RPMI8226 (cell line): ENCODE results near the gene RYR2.
"Not testable (repeated sequence)": the region's sequence is repeated elsewhere in the genome, so short reads cannot be mapped to it uniquely, and the experiment has no call there.

Experiments
- DNase-seq: peaks from one replicate; pipeline ENCODE4 v3.0.0-alpha.2; 2015

Gene RYR2

DNA sequence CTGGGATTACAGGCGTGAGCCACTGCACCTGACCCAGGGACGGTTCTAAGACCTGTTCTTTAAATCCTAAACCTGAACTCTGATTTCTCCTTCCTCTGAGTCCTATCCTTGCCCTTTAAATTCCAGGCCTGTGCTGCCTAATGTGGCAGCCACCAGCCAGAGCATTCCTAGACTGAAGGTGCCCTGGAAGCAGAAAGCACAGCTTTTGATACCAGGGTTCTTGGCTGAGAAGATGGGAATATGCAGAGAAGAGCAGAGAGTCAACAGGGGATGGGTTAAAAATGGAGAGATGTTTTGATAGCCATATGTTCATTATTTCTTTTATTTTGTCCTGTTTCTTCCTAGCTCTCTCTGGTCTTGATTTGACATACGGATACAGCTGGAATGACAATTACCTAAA is 49.7 kb downstream of the RYR2 start:
- no peak for DNase-seq

DNA sequence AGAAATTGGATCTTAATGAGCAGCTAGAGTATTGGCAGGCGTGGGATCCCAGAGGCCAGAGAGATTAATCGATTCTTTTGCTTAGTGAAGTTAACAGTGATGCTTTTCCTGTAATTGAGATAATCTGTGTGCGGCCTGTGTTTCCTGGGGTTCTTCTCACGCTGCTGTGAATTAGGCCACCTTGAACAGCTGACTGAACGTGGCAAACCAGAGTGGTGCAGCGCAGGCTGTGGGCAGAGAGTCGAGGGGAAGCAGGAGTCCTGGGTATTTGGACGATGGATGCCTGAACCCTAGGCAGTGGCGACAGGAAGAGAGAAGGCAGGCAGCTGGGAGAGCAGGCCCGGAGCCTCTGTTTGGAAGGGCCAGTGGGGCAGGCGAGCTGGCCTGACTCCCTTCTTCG is 51.7 kb downstream of the RYR2 start:
- no peak for DNase-seq

DNA sequence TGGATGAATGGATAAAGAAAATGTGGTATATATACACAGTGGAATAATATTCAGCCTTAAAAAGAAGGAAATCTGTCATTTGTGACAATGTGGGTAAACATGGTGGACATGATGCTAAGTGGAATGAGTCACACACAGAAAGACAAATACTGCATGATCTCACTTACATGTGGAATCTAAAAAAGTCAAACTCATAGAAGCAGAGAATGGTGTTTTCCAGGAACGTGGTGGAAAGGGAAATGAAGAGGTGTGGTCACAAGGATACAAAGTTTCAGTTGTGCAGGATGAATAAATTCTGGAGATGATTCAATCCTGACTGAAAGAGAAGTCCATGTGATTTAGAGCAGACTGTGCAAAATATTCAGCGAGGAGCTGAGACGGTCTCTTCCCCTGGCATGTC is 56.6 kb downstream of the RYR2 start:
- no peak for DNase-seq

DNA sequence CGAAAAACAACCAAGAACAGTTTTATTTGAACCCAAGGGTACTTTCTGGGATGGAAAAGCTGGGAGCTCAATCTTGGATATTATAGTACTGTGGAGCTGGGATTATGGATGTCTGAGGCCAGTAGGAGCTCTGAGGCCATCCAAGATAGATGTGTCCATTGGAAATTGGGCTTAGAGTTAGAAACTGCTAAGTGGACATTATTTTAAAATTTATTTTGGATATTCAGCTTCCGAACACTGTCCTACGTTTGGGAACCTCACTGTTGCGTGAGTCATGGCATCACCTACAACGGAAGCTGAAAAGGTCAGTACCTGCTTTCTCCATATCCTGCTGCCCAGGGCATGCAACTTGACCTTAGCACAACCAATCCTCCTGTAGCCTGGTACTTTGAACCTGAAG is 61.0 kb downstream of the RYR2 start:
- no peak for DNase-seq

DNA sequence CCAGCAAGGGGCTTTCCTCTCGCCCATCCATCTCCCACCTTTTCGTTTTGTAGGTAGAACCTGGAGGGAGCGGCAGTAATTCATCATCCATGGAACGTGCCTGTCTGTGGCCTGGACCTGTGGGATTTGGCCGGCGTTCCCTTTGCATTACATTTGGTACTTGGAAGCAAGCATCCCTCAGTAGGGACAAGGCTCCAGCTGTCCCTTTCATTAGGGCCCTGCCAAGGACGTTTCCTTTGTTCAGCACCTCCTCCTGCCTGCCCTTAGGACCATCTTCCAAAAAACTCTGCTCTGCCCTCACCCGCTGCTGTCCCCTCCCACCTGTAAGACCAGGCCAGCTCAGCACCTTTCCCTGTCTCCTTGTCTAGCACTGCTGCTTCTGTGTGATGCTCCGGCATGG is 62.1 kb downstream of the RYR2 start:
- no peak for DNase-seq

DNA sequence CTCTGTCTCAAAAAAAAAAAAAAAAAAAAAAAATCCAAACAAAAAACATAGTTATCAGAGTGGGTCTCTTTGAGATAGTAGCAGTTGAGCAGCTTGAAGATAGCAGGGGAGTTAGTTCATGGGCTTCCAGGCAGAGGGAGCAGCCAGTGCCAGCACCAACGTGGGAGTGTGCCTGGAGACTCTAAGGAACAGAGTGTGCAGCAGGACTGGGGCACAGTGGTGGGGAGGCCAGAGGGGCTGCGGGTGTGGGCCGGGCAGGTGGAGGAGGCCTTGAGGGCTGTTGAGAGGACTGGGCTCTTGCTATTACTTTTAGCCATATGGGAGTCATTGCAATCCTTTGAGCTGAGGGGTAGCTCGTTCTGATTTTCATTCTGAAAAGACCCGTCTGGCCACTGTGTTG is 63.8 kb downstream of the RYR2 start:
- DNase-seq, result no peak

DNA sequence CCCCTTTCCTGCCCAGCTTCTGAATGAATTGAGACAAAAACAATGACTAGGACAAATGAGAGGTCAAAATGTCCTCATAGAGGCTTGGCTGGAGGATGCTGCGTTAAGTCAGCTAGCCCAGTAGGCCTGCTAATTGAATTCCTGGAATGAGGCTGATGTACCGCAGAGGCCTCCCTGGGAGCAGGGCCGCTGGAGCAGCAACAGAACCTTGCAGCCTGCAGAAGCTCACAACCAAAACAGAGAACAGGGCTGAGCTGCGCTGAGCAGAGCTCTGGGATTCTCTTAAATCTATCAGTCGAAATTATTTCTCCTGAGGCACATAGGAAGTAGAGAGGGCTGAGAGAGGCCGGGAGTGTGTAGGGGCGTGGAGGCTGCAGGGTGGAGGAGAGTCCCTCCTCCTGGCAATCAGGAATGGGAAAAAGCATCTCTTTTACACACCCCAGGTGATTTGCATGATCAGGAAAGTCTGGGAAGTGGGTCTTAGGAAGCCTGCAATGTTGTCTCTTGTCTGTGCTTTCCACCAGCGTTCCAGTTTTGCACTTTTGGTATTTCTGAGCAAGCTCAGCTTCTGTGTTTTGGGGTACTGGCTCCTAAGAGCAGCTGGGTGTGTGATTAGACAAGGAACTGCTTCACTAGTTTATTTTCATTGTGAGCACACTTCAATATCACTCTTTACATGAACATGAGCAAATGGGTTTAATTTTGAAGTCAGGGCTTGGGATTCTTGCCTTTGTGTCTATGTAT is 66.5 kb downstream of the RYR2 start:
- no peak for DNase-seq

DNA sequence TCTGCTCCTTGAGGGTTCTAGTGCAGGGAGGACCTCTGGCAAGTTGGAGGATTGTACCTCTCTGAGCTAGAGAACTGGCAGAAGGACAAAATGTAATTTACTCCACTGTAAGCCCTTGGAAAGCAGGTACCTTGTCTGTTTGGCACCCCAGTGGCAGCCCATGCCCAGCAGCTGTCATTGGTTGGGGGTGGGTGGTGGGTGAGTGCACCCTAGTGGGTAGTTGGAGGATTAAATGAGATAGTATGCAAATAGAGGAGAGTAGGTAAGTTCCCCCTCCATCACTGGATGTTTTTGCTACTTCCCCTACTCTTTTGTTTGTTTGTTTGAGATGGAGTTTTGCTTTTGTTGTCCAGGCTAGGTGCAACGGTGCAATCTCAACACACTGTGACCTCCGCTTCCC is 69.8 kb downstream of the RYR2 start:
- DNase-seq, result peak; percentile 36

DNA sequence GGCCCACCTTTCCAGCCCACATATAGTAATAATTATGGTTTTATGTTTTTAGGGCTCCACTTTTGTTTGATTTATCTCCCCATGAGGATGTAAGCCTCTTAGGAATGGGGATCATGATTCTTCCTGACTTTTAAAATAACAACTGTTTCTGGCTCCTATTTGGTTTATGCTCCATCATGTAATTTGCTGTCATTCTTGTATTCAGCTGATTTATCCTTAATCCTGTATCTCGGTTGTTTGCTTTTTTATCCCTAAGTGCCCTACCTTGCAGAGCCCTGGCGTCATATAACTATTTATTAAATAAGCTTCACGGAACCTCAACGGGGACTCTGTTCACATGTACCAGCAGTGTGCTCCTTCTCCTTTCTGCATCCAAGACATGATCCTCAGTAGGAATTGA is 70.7 kb downstream of the RYR2 start:
- no peak for DNase-seq

DNA sequence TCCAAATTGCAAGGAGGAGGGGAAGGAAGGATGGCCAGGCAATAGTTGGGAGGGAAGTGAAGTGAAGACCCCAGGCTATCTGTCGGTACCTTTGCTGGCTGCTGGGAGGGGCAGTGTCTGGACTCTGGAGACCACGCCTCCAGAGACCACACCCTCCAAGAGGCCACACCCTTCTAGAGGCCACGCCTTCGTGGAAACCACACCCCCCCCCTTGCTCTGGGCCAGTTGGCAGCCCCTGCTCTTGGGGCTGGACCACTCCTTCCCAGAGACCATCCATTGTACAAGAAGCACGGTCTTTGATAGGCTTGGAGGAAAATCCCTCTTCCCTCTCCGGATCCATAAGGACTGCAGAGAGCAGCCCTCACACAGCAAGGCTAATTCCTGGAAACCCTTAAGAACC is 73.1 kb downstream of the RYR2 start:
- DNase-seq, result no peak

DNA sequence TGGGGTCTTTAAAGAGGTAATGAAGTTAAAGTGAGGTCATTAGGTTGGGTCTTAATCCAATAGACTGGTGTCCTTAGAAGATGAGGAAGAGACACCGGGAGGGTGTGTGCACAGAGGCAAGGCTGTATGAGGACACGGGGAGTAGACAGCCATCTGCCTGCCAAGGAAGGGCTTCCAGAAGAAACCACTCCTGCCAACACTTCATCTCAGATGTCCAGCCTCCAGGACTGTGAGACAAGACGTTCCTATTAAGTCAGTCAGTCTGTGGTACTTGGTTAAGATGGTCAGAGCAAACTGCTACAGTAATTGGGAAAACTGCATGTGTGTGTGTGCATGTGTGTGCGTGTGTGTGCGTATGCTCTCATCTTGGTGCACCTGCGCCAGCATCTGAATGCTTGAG is 77.1 kb downstream of the RYR2 start:
- DNase-seq, result no peak

DNA sequence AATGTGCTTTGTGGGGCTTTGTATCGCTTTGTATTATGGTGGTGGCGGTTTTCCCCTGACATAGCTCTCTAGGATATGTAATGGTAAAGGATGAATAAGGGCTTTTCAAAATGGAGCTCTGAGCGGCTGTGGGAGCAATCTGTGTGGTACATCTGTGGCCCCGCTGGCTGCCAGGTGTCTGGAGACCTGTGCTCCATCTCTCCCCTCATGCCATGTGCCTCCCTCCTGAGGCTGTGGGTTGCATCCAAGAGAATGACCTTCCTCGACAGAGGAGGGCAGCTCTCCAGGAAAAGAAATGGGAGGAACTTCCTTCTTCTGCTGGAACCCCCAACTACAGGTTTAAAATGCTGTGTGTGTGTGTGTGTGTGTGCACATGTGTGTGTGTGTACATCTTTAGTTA is 78.7 kb downstream of the RYR2 start:
- no peak for DNase-seq

DNA sequence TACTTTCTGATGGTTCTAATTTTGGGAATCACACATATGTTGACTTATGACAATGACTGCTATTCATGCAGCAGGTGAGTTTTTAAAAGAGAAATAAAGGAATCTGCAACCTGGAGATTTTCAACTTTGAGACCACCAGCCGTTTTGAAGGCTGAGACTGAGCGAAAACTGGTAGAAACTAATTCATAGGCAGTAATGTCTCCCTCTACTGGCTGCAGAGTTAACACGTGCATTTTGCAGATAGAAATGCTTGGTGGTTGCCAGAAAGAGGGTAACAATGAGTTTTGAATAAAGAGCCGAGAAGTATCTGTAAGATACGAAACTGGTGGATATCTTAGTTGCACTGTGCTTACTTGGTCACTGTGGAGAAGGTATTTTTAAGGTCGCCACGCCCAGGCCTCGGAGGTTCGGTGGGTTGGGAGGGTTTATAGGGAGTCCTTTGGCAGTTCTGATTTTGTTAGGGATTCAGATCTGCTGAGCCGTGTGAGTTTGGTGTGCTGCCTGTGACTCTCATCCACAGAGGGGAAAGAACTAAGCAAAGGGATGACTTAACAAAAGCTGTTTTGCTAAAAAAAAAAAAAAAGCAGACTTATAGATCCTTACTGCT is 83.0 kb downstream of the RYR2 start:
- DNase-seq, result peak; percentile 69

DNA sequence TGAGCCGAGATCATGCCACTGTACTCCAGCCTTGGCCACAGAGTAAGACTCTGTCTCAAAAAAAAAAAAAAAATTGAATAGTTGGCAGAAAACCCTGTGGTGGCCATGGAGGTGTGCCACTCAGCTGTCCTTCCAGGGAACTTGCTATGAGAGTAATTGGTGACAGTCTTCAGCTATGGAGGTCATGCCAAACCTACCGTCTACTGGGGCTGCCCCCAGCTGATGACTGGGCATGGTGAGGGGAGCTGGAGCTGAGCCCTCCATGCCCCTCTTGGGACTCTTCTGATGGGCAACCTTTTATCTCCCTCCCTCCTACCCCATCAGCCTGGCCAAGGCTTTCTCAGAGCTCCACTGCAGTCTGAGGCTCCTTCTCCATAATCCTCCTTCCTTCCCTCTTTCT is 84.2 kb downstream of the RYR2 start:
- DNase-seq, result no peak

DNA sequence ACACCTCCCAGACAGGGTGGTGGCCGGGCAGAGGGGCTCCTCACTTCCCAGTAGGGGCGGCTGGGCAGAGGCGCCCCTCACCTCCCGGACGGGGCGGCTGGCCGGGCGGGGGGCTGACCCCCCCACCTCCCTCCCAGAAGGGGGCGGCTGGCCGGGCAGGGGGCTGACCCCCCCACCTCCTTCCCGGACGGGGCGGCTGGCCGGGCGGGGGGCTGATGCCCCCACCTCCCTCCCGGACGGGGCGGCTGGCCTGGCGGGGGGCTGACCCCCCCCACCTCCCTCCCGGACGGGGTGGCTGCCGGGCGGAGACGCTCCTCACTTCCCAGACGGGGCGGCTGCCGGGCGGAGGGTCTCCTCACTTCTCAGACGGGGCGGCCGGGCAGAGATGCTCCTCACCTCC is 85.3 kb downstream of the RYR2 start:
- DNase-seq, result not testable (repeated sequence)

DNA sequence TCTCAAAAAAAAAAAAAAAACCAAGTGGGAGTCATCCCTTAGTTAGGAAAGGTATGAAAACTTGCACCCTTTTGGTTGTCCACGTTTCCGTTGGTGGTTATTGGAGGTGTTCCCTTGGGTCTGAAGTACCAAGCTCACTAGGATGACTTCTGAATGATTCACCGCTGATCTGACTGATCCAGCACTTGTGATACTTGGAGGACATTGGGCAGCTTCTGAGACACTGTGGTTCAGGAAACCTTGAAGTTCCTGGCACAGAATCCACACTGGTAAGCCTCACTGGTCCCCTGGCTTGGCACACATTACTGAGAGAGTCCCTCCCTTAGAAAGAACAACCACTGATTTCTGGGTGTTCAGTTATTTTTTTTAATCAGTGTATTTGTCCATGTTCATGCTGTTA is 91.9 kb downstream of the RYR2 start:
- DNase-seq, result no peak

DNA sequence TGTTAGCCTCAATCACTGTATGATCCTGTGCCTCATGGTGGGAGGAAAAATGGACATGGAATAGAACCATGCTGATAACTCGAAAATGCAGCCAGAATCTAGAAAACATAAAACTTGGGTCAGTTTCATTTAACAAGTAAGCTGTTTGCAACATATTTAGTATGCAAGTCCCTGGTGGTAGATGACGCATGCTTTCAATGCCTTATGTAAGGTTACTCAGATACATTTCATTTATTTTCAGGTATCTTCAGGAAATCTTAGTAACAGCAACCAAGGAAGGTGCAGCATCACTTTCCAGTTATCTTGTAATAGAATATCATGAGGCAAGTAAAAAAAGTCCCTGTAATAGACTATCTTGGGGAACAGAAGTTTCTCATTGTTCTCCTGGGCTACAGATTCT is 92.9 kb downstream of the RYR2 start:
- no peak for DNase-seq

DNA sequence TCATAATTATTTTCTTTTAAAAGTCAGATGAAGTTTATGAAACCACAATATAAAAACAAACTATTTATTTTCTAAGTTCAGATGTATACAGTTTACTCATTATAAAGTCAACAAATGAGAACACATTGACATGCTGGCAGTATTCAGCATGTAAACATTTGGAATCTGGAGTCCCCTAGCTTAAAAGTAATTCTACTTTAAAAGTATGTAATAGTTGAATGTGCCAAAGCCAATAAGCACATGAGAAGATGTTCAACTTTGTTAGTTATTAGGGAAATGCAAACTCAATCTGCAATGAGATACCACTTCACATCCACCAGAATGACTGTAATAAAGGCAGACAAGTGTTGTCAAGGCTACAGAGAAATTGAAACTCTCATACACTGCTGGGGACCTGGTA is 96.6 kb downstream of the RYR2 start:
- no peak for DNase-seq

DNA sequence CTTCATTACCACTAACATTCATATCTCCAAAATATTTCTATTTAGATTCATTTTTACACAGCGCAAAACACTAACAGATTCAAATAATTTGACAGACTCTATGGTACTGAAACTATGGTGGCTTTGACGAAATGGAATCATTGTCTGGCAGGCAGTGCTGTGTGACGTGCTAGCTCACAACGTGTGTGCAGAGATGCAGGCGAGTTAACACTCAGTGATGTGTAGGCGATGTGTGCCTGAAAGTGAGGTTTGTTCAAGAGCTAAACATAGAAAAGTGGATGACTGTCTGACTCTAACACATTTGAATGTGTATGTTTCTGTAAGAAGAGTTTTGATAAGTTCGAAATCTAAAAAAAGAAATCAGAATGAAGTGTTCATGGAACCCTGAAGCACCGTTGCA is 97.7 kb downstream of the RYR2 start:
- DNase-seq, result no peak

DNA sequence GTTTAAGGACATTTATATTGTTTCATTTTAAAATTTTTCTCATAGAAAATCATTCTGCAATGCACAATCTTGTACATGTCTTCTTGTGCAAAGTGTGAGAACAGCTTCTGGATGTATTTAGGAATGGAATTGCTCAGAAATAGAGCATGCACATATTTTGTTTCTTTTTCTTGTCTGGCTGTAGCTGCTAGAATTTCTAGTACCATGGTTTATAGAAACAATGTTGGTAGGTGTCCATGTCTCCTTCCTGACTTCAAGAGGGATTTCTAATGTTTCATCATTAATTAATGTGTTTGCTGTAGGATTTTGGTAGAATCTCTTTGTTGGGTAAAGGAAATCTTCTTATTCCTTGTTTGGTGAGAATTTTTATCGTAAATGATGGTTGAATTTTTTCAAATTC is 99.0 kb downstream of the RYR2 start:
- DNase-seq, result no peak

DNA sequence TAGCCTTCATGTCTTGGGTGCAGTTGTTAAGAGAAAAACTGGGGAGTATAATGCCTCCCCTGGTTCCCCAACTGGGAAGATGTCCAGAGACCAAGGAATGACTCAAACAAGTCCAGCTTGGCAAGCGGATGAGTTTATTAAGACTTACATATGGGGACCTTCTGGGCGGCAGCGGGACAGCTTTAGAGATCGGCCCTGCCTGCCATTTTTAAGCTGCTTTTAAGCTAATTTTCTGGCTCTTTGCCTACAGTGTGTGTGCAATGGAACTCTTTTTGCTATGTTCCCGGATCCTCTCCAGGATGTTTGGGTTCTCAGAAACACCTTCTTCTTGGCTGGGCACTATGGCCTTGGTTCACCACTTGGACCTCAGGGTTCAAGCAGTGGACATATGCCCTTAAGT is 99.5 kb downstream of the RYR2 start:
- no peak for DNase-seq

DNA sequence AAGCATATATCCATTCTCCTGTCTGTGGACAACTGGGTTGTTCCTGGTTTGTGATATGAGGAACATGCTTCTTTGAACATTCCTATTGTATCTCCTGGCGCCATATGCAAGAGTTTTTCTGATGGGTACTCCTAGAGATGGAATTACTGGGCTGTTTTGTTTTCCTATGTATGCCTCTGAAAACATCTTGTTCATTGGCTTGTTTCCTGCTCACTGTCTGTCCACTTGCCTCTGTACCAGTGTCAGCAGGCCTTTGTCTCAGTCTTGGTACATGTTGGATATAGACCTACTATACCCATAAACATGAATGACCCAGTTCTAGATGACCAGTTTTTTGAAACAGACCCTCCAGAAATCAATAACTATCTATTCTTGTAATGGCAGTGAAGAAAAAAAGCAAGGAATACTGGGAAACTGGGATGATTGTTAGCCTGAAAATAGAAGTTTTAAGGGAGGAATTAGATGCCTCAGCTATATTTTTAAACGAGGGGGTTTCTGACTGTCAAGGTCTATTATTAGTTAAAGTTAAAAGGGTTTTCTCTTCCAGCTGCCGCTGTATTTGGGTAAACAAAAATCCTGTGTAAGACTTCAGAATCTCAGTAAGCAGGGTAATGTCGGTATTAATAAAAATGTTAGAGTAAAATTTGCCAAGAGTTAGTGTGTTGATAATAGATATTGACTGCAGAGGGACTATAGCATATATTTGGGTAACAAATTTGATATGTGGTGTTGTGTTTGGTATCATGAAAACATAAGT is 103.6 kb downstream of the RYR2 start:
- no peak for DNase-seq

DNA sequence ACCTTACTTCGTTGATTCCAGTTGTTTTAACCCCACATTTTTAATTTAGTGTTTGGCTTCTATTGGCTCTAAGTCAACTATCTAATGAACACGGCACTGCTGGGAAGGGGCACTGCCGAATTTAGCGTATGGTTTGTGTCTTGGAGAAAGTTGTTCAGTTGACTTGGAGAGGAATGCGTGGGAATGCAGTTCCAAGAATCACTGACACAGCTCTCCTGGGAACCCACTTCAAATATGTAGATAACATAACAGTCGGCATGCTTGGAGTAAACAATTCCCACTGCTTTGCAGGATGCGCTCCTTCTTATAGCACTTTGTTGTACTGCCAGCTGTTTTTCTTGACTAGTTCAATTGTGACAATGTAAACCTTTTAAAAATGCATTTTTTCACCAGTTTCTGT is 104.3 kb downstream of the RYR2 start:
- no peak for DNase-seq

DNA sequence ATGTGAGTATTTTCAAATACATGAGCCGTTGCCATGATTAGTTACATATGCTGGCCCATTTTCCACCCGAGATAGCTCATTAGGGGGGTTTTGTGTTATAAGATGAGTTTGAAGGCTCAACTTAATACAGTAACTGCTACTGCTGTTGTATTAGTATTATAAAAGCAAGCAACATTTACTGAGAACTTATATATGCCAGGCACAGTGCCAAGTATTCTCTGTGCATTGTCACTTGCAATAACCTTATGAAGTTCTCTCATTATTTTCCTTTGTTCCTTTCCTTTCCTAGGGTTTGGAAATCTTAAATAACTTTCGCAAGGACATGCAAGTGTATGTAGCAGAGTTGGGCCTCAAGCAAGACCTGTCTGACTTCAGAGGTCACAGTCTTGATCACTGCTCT is 107.9 kb downstream of the RYR2 start:
- no peak for DNase-seq
